Mesothelial cell of epicardium (in vitro differentiated cells): Measurements from ENCODE around the gene SMAD2. TPM values are rescaled to one million over a fixed set of nuclear protein-coding genes. Genes with fewer than 3 reads are reported as not detected.
A peak's percentile ranks its signal among the peaks of the same experiment; 100 is the strongest.

Experiments
- DNase-seq, 2 experiments: peaks; one replicate each; pipeline ENCODE4 v3.0.0; 2021; ENCODE audit warnings: low spot score in 2 of 2; ENCODE audit not compliant: unreplicated experiment in 2 of 2
- H3K27ac Mint-ChIP-seq: 2 replicates; pipeline ENCODE4 v1.8.0; 2021; ENCODE audit warnings: mixed read lengths
- H3K27me3 Mint-ChIP-seq: 2 replicates; pipeline ENCODE4 v1.8.0; 2021; ENCODE audit warnings: low read depth, mixed read lengths
- H3K36me3 Mint-ChIP-seq: 2 replicates; pipeline ENCODE4 v1.8.0; 2021; ENCODE audit warnings: mixed read lengths
- H3K4me1 Mint-ChIP-seq: 2 replicates; pipeline ENCODE4 v1.8.0; 2021; ENCODE audit warnings: mixed read lengths
- H3K4me3 Mint-ChIP-seq: 2 replicates; pipeline ENCODE4 v1.8.0; 2021; ENCODE audit warnings: mild to moderate bottlenecking, moderate library complexity, mixed read lengths
- H3K9me3 Mint-ChIP-seq: 2 replicates; pipeline ENCODE4 v1.8.0; 2021; ENCODE audit warnings: mixed read lengths
- CTCF ChIP-seq: fragments of 200-600 bp; sonication (generic); IDR thresholded peaks from one replicate; pipeline ENCODE4 v1.5.0; 2021; ENCODE audit warnings: antibody characterized with exemption; ENCODE audit not compliant: unreplicated experiment
- total RNA-seq: library from RNA; stranded (reverse); gene quantifications from 3 replicates; pipeline ENCODE4 v1.2.1, GENCODE V29; 2021

The SMAD2 gene
- total RNA-seq, 1 donor from 2014 or later = 161 TPM

DNA sequence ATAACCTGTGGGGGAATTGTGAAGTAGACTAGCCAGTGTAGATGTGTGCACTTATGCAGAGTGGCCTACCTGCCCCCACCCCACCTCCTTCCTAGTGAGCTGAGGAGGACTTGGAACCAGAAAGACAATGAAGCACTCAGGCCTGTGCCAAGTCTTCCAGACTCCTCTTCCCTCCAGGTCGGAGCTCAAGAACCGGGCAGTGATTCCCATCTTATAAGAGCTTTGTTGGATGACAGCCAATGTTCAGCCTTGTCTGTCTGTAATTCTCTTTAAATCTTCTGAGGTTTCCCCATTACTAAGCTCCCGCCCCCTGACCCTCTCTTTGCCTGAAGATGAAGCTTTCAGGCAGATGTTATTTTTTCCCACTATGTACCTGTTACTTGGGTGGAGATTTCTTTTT, 121.0 kb downstream of the SMAD2 start:
- no peaks in the 10 kb centered on the region for H3K27me3 Mint-ChIP-seq
- H3K27ac Mint-ChIP-seq = peak overlapping the region; percentile 61
- H3K36me3 Mint-ChIP-seq = peaks cover 24% of the 10 kb centered on the region
- H3K4me3 Mint-ChIP-seq = no peak overlapping the region
- H3K4me1 Mint-ChIP-seq = peaks cover 27% of the 10 kb centered on the region
- DNase-seq = no peak
- no peak for TF ChIP-seq CTCF
- peaks cover 19% of the 10 kb centered on the region for H3K9me3 Mint-ChIP-seq

DNA sequence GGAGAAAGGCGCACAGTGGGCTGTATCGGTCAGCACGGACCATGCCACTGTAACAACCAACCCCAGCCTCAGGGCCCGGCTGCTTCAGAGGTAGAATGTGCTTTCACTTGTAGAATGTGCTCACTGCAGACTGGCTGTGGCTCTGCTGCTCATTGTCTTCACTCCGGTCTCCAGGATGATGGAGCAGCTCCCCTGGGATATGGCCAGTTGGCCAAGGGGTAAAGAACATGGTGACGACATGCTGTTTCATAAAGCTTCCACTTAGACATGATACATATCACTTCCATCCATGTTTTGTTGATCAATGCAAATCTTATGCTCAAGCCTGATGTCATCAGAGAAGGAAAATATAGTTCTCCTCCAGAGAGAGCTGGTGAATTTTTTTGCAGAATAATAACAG, 127.7 kb downstream of the SMAD2 start:
- H3K36me3 Mint-ChIP-seq = peaks cover 9% of the 10 kb centered on the region
- no peak for DNase-seq
- TF ChIP-seq CTCF = no peak
- no peak overlapping the region for H3K4me3 Mint-ChIP-seq
- peaks cover 12% of the 10 kb centered on the region for H3K9me3 Mint-ChIP-seq
- H3K27ac Mint-ChIP-seq = no peak overlapping the region
- H3K27me3 Mint-ChIP-seq = peaks cover 13% of the 10 kb centered on the region
- H3K4me1 Mint-ChIP-seq = peaks cover 43% of the 10 kb centered on the region

GRCh38 chr18:47801817-47802216, 128.6 kb downstream of the SMAD2 start:
- peaks cover 43% of the 10 kb centered on the region for H3K4me1 Mint-ChIP-seq
- H3K27ac Mint-ChIP-seq = peak overlapping the region; percentile 60
- peaks cover 9% of the 10 kb centered on the region for H3K9me3 Mint-ChIP-seq
- no peak overlapping the region for H3K4me3 Mint-ChIP-seq
- TF ChIP-seq CTCF = no peak
- H3K27me3 Mint-ChIP-seq = peaks cover 20% of the 10 kb centered on the region
- no peak for DNase-seq
- H3K36me3 Mint-ChIP-seq = peaks cover 6% of the 10 kb centered on the region

DNA sequence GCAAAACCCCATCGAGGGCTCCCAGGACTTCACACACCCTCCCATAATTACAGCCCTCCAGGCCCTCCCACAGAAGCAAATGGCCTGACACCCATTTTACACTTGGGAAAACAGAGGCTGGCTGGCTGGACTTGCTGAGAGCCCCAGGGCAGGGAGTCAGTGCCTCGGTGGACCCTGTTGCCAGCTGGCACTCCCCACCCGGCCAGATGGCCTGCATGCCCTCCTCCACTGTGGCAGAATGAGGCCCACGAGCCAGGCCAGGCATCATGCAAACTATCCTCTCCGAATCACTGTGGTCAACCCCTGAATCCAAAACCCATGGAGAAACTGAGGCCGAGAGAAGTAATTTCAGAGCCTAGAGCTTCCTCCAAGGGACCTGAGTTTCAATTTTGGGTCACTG, 129.7 kb downstream of the SMAD2 start:
- TF ChIP-seq CTCF = no peak
- H3K4me1 Mint-ChIP-seq = peaks cover 44% of the 10 kb centered on the region
- peaks cover 1% of the 10 kb centered on the region for H3K36me3 Mint-ChIP-seq
- H3K27ac Mint-ChIP-seq = peak overlapping the region; percentile 85
- H3K27me3 Mint-ChIP-seq = peaks cover 20% of the 10 kb centered on the region
- H3K9me3 Mint-ChIP-seq = peaks cover 7% of the 10 kb centered on the region
- DNase-seq = no peak
- no peak overlapping the region for H3K4me3 Mint-ChIP-seq

GRCh38 chr18:47800248-47800647, 130.2 kb downstream of the SMAD2 start:
- Mint-ChIP-seq H3K36me3 (no peaks in the 10 kb centered on the region), H3K4me3 (peak overlapping the region; percentile 25), H3K27ac (peak overlapping the region; percentile 85), H3K9me3 (peaks cover 5% of the 10 kb centered on the region), H3K4me1 (peaks cover 49% of the 10 kb centered on the region), H3K27me3 (peaks cover 24% of the 10 kb centered on the region)
- DNase-seq = no peak
- no peak for TF ChIP-seq CTCF

- Mint-ChIP-seq H3K4me3 (no peak overlapping the region), H3K27ac (peak overlapping the region; percentile 58), H3K36me3 (no peaks in the 10 kb centered on the region), H3K27me3 (peaks cover 25% of the 10 kb centered on the region), H3K9me3 (no peaks in the 10 kb centered on the region), H3K4me1 (peaks cover 56% of the 10 kb centered on the region)
- no peak for DNase-seq
- TF ChIP-seq CTCF = no peak
These were observed 131.1 kb downstream of the SMAD2 start for GRCh38 chr18:47799376-47799775.
